Smooth muscle cell (in vitro differentiated cells): ENCODE results near the gene LILRA2. TPM values are rescaled to one million over a fixed set of nuclear protein-coding genes. Genes with fewer than 3 reads are reported as not detected.
"Not testable (repeated sequence)": the region's sequence is repeated elsewhere in the genome, so short reads cannot be mapped to it uniquely, and the experiment has no call there.

Source experiments
- DNase-seq: peaks from one replicate; lab custom pipeline; 2025; ENCODE audit not compliant: unreplicated experiment; lab: John Stamatoyannopoulos, UW
- H2AFZ ChIP-seq: fragments of 200-600 bp; sonication (generic); 2 replicates; pipeline ENCODE4 v1.6.0; 2016; ENCODE audit warnings: antibody characterized with exemption, low read depth, mild to moderate bottlenecking
- H3F3A ChIP-seq: fragments of 200-600 bp; sonication (generic); 2 replicates; pipeline ENCODE4 v1.6.0; 2017; ENCODE audit warnings: antibody characterized with exemption, low read depth
- H3K27ac ChIP-seq: fragments of 200-600 bp; sonication (generic); 2 replicates; pipeline ENCODE4 v1.5.1; 2016; ENCODE audit warnings: low read depth, mild to moderate bottlenecking
- H3K27me3 ChIP-seq: fragments of 200-600 bp; sonication (generic); 2 replicates; pipeline ENCODE4 v1.6.1; 2016; ENCODE audit warnings: low read depth, mild to moderate bottlenecking
- H3K36me3 ChIP-seq: fragments of 200-600 bp; sonication (generic); 2 replicates; pipeline ENCODE4 v1.5.1; 2016; ENCODE audit warnings: low read depth
- H3K4me1 ChIP-seq: fragments of 200-600 bp; sonication (generic); 2 replicates; pipeline ENCODE4 v1.5.1; 2016; ENCODE audit warnings: low read depth
- H3K4me2 ChIP-seq: fragments of 200-600 bp; sonication (generic); 2 replicates; pipeline ENCODE4 v1.6.0; 2016; ENCODE audit warnings: mild to moderate bottlenecking
- H3K4me3 ChIP-seq: fragments of 200-600 bp; sonication (generic); 2 replicates; pipeline ENCODE4 v1.5.1; 2016; ENCODE audit warnings: mild to moderate bottlenecking
- H3K79me2 ChIP-seq: fragments of 200-600 bp; sonication (generic); 2 replicates; pipeline ENCODE4 v1.6.0; 2016; ENCODE audit warnings: low read depth, mild to moderate bottlenecking
- H3K9ac ChIP-seq: fragments of 200-600 bp; sonication (generic); 2 replicates; pipeline ENCODE4 v1.6.0; 2016; ENCODE audit warnings: low read depth
- H3K9me3 ChIP-seq: fragments of 200-600 bp; sonication (generic); replicated peaks from 2 replicates; pipeline ENCODE4 v1.5.1; 2016; ENCODE audit warnings: low read depth
- H4K20me1 ChIP-seq: fragments of 200-600 bp; sonication (generic); 2 replicates; pipeline ENCODE4 v1.6.0; 2016; ENCODE audit warnings: low read depth
- WGBS: methylation state at CpG from one replicate; pipeline ENCODE4 v1.1.7; 2016; ENCODE audit warnings: low lambda C conversion rate; 5-methylcytosine and 5-hydroxymethylcytosine counted together
- polyA plus RNA-seq: library from polyadenylated mRNA; unstranded; fragments of >200 nt; fragmentation: Nextera tagmentation; extraction: Ambion mirVana; gene quantifications from 2 replicates; pipeline ENCODE4 v1.2.1, GENCODE V29; 2016
- total RNA-seq: library from RNA; depleted of rRNA; stranded (reverse); fragments of >200 nt; gene quantifications from 2 replicates; pipeline ENCODE4 v1.2.3, GENCODE V29; 2014
- TF ChIP-seq, protein P1 (sequence below): fragments of 200-600 bp; sonication (generic); IDR thresholded peaks from 2 replicates; pipeline ENCODE4 v1.5.1; 2017; ENCODE audit warnings: borderline replicate concordance, mild to moderate bottlenecking, antibody characterized with exemption; ENCODE audit not compliant: insufficient read depth, poor library complexity, severe bottlenecking

The LILRA2 gene
- total and polyA plus RNA-seq, 2 experiments from 2014 or later, result not detected

DNA sequence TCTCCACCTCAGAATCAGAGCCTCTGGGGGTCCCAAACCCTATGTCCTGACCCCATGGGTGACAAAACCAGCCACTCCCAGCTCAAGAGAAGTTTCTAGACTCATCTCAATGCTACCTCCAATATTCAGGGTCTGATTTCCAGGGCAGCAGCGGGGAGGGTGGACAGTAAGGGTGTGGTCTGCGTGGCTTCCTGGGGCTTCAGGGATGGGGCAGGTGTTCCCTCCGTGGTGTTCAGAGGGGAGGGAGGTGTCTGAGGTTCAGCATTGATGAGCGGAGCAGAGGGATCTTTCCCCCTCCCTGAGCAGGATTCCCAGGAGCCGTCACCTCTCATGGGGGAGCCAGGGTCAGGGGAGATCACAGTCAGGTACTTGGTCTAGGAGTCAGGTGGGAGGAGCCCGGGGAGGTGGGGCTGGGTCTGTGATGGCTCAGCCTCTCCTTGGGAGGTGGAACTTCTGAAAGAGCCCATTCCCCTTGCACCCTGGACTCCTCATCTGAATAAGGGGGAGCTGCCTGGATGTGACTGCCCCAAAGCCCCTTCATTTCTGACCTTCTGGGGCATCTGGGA is 2.9 kb downstream of the LILRA2 start:
- H3K4me1 ChIP-seq, result no peaks in the 10 kb centered on the region
- H3K27ac ChIP-seq, result no peak overlapping the region
- DNase-seq, result no peak
- no peaks in the 10 kb centered on the region for H3K79me2 ChIP-seq
- H3K27me3 ChIP-seq, result no peaks in the 10 kb centered on the region
- H3K4me3 ChIP-seq, result no peak overlapping the region
- no peak overlapping the region for H2AFZ ChIP-seq
- no peaks in the 10 kb centered on the region for H3K36me3 ChIP-seq
- no peak overlapping the region for H3K9ac ChIP-seq
- TF ChIP-seq, protein P1, sequence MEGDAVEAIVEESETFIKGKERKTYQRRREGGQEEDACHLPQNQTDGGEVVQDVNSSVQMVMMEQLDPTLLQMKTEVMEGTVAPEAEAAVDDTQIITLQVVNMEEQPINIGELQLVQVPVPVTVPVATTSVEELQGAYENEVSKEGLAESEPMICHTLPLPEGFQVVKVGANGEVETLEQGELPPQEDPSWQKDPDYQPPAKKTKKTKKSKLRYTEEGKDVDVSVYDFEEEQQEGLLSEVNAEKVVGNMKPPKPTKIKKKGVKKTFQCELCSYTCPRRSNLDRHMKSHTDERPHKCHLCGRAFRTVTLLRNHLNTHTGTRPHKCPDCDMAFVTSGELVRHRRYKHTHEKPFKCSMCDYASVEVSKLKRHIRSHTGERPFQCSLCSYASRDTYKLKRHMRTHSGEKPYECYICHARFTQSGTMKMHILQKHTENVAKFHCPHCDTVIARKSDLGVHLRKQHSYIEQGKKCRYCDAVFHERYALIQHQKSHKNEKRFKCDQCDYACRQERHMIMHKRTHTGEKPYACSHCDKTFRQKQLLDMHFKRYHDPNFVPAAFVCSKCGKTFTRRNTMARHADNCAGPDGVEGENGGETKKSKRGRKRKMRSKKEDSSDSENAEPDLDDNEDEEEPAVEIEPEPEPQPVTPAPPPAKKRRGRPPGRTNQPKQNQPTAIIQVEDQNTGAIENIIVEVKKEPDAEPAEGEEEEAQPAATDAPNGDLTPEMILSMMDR, result no peak
- H3K4me2 ChIP-seq, result no peak overlapping the region
- 66% methylated on average over 6 of the region's 6 CpGs for WGBS
- no peaks in the 10 kb centered on the region for H4K20me1 ChIP-seq
- H3K9me3 ChIP-seq, result no peaks in the 10 kb centered on the region
- H3F3A ChIP-seq, result no peaks in the 10 kb centered on the region

DNA sequence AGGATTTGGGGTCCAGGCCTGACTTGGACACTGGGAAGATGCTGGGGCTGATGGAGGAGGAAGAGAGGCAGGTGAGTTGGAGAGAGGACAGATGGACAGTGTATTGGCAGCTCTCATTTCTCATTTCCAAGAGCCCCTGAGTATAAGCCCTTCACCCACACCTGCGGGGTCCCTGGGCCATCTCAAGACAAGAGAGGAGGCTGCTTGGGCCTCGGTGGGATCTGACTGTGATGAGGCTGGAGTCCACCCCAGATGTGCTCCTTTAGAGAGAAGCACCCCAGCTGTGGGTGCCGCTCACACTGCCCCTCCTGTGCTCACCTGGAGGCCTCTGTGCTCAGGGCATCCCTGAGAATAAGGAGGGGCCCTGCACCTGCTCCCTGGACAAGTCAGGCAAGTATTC is 3.7 kb downstream of the LILRA2 start:
- Histone ChIP-seq H3K36me3 (no peaks in the 10 kb centered on the region), H3K79me2 (no peaks in the 10 kb centered on the region), H3K4me2 (no peak overlapping the region), H3K27ac (no peak overlapping the region), H4K20me1 (no peaks in the 10 kb centered on the region), H3K9ac (no peak overlapping the region), H3K4me3 (no peak overlapping the region), H3K4me1 (no peaks in the 10 kb centered on the region), H2AFZ (no peak overlapping the region), H3K27me3 (no peaks in the 10 kb centered on the region), H3F3A (no peaks in the 10 kb centered on the region), H3K9me3 (no peaks in the 10 kb centered on the region)
- WGBS, result 36% methylated on average over 3 of the region's 3 CpGs
- DNase-seq, result no peak
- TF ChIP-seq, protein P1, result no peak

DNA sequence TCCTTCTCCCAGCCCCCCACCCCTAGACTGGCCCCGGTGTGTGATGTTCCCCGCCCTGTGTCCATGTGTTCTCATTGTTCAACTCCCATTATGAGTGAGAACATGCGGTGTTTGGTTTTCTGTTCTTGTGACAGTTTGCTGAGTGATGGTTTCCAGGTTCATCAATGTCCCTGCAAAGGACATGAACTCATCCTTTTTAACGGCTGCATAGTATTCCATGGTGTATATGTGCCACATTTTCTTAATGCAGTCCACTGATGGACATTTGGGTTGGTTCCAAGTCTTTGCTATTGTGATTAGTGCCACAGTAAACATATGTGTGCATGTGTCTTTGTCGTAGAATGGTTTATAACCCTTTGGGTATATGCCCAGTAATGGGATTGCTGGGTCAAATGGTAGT is 4.7 kb downstream of the LILRA2 start:
- not testable (repeated sequence) for H3K36me3 ChIP-seq, H3K27ac ChIP-seq
- WGBS, result 86% methylated on average over 5 of the region's 5 CpGs

DNA sequence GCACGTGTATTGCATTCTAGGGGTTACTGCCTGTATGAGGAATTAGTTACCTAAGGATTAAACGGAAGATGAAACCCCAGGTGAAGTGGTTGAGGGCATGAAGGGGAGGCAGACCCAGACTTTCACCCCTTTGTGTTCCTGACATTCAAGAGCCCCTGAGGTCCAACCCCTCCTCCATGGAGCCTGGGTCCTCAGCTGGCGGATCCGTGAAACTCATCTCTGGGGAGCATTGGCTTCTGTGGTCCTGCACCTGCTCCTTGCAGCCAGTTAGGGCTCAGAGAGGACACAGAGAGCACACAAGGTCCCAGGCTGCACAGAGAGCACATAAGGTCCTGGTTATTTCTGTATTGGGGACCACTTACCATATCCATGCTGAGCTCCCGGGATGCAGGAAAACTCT is 12.8 kb downstream of the LILRA2 start:
- Histone ChIP-seq H2AFZ (no peak overlapping the region), H4K20me1 (no peaks in the 10 kb centered on the region), H3K9ac (no peak overlapping the region), H3F3A (no peaks in the 10 kb centered on the region), H3K4me3 (no peak overlapping the region), H3K4me2 (no peak overlapping the region), H3K27ac (no peak overlapping the region), H3K27me3 (no peaks in the 10 kb centered on the region), H3K4me1 (no peaks in the 10 kb centered on the region), H3K36me3 (no peaks in the 10 kb centered on the region), H3K79me2 (no peaks in the 10 kb centered on the region), H3K9me3 (peaks cover 4% of the 10 kb centered on the region)
- 65% methylated on average over 5 of the region's 5 CpGs for whole genome bisulfite sequencing
- DNase-seq, result no peak
- TF ChIP-seq, protein P1, result no peak

More for the DNA sequence above, 4.7 kb downstream of the LILRA2 start:
- not testable (repeated sequence) for H3K4me1 ChIP-seq, H3K4me2 ChIP-seq, H3F3A ChIP-seq, H3K79me2 ChIP-seq, H3K27me3 ChIP-seq, H3K9ac ChIP-seq, H3K4me3 ChIP-seq, H2AFZ ChIP-seq, H4K20me1 ChIP-seq, H3K9me3 ChIP-seq, DNase-seq
